H9 (cell line): ENCODE measurements around the gene ANKRD22. TPM values are rescaled to one million over a fixed set of nuclear protein-coding genes. Genes with fewer than 3 reads are reported as not detected.

Experiments used
- DNase-seq: peaks from one replicate; pipeline ENCODE4 v3.0.0-alpha.2; 2017
- H2AFZ ChIP-seq: one replicate; pipeline ENCODE4 v1.6.1; 2013; ENCODE audit warnings: mild to moderate bottlenecking, low read length, control low read depth, moderate library complexity
- H2AK5ac ChIP-seq: 2 replicates; pipeline ENCODE4 v1.6.1; 2013; ENCODE audit warnings: low read length, control low read depth, mixed read lengths; ENCODE audit not compliant: insufficient read length
- H2BK120ac ChIP-seq: one replicate; pipeline ENCODE4 v1.6.1; 2013; ENCODE audit warnings: low read depth, mild to moderate bottlenecking, low read length, control low read depth, inconsistent platforms; ENCODE audit not compliant: poor library complexity, severe bottlenecking
- H2BK12ac ChIP-seq: 2 replicates; pipeline ENCODE4 v1.6.1; 2013; ENCODE audit warnings: low read length, control low read depth, mixed read lengths, low read depth; ENCODE audit not compliant: insufficient read length
- H2BK15ac ChIP-seq: 2 replicates; pipeline ENCODE4 v1.6.1; 2013; ENCODE audit warnings: low read depth, low read length, control low read depth
- H2BK20ac ChIP-seq: one replicate; pipeline ENCODE4 v1.6.1; 2013; ENCODE audit warnings: low read depth, mild to moderate bottlenecking, low read length, control low read depth, inconsistent platforms; ENCODE audit not compliant: poor library complexity, severe bottlenecking
- H2BK5ac ChIP-seq: 2 replicates; pipeline ENCODE4 v1.6.1; 2013; ENCODE audit warnings: low read length, control low read depth, mixed read lengths; ENCODE audit not compliant: insufficient read length
- H3K14ac ChIP-seq: 2 replicates; pipeline ENCODE4 v1.6.1; 2013; ENCODE audit warnings: low read length, control low read depth; ENCODE audit not compliant: insufficient read depth
- H3K18ac ChIP-seq: 2 replicates; pipeline ENCODE4 v1.6.1; 2013; ENCODE audit warnings: low read depth, mild to moderate bottlenecking, mixed read lengths, low read length, control low read depth; ENCODE audit not compliant: insufficient read length
- H3K23ac ChIP-seq: 2 replicates; pipeline ENCODE4 v1.6.1; 2013; ENCODE audit warnings: low read length, control low read depth, mixed read lengths, low read depth; ENCODE audit not compliant: insufficient read length
- H3K23me2 ChIP-seq: 2 replicates; pipeline ENCODE4 v1.6.1; 2013; ENCODE audit warnings: low read depth, mild to moderate bottlenecking, mixed read lengths, low read length, control low read depth; ENCODE audit not compliant: insufficient read length, poor library complexity, severe bottlenecking
- H3K27ac ChIP-seq: 2 replicates; pipeline ENCODE4 v1.5.1; 2013; ENCODE audit warnings: low read length, control low read depth, mixed read lengths, low read depth; ENCODE audit not compliant: insufficient read length
- H3K27me3 ChIP-seq: 2 replicates; pipeline ENCODE4 v1.6.1; 2013; ENCODE audit warnings: low read length, control low read depth, inconsistent platforms; ENCODE audit not compliant: insufficient read depth
- H3K4ac ChIP-seq: 2 replicates; pipeline ENCODE4 v1.6.1; 2013; ENCODE audit warnings: low read depth, mild to moderate bottlenecking, control low read depth, inconsistent platforms, low read length, moderate library complexity
- H3K4me1 ChIP-seq: 2 replicates; pipeline ENCODE4 v1.6.1; 2013; ENCODE audit warnings: low read length, control low read depth, inconsistent platforms; ENCODE audit not compliant: insufficient read depth
- H3K4me2 ChIP-seq: 2 replicates; pipeline ENCODE4 v1.6.1; 2013; ENCODE audit warnings: low read length, control low read depth, mixed read lengths; ENCODE audit not compliant: insufficient read length, insufficient read depth
- H3K56ac ChIP-seq: 2 replicates; pipeline ENCODE4 v1.6.1; 2013; ENCODE audit warnings: low read depth, mild to moderate bottlenecking, mixed read lengths, low read length, control low read depth; ENCODE audit not compliant: insufficient read length
- H3K79me1 ChIP-seq: 2 replicates; pipeline ENCODE4 v1.6.1; 2013; ENCODE audit warnings: low read depth, mild to moderate bottlenecking, moderate library complexity, low read length, control low read depth, inconsistent platforms; ENCODE audit not compliant: insufficient read depth, poor library complexity, severe bottlenecking
- H3K79me2 ChIP-seq: 2 replicates; pipeline ENCODE4 v1.6.1; 2013; ENCODE audit warnings: low read length, control low read depth, inconsistent platforms; ENCODE audit not compliant: insufficient read depth
- H3K9ac ChIP-seq: 2 replicates; pipeline ENCODE4 v1.6.1; 2013; ENCODE audit warnings: low read length, control low read depth, mixed read lengths; ENCODE audit not compliant: insufficient read length; ENCODE audit errors: extremely low read depth
- H3K9me3 ChIP-seq: one replicate; pipeline ENCODE4 v1.6.1; 2013; ENCODE audit warnings: low read depth, low read length, inconsistent platforms; ENCODE audit not compliant: control insufficient read depth
- H3T11ph ChIP-seq: one replicate; pipeline ENCODE4 v1.6.1; 2013; ENCODE audit warnings: mild to moderate bottlenecking, low read length, control low read depth, inconsistent platforms
- H4K20me1 ChIP-seq: one replicate; pipeline ENCODE4 v1.6.1; 2013; ENCODE audit not compliant: control insufficient read depth, insufficient read length, insufficient read depth
- H4K5ac ChIP-seq: 2 replicates; pipeline ENCODE4 v1.6.1; 2013; ENCODE audit warnings: low read depth, mild to moderate bottlenecking, mixed read lengths, low read length, control low read depth; ENCODE audit not compliant: insufficient read length
- H4K8ac ChIP-seq: replicated peaks from 2 replicates; pipeline ENCODE4 v1.6.1; 2013; ENCODE audit warnings: low read length, control low read depth, mixed read lengths, low read depth; ENCODE audit not compliant: insufficient read length
- H4K91ac ChIP-seq: 2 replicates; pipeline ENCODE4 v1.6.1; 2013; ENCODE audit warnings: low read depth, mild to moderate bottlenecking, moderate library complexity, mixed read lengths, low read length, control low read depth; ENCODE audit not compliant: insufficient read length
- H3K27ac Mint-ChIP-seq, 3 experiments: 2 replicates in 2 of 3; 3 replicates in 1 of 3; pipeline ENCODE4 v1.8.0; 2020 to 2021; ENCODE audit warnings: mixed read lengths in 3 of 3, mild to moderate bottlenecking in 1 of 3, moderate library complexity in 1 of 3
- H3K27me3 Mint-ChIP-seq: 2 replicates; pipeline ENCODE4 v1.8.0; 2021; ENCODE audit warnings: low read depth, mild to moderate bottlenecking, moderate library complexity, mixed read lengths
- H3K36me3 Mint-ChIP-seq, 3 experiments: 2 replicates in 2 of 3; 3 replicates in 1 of 3; pipeline ENCODE4 v1.8.0; 2020 to 2021; ENCODE audit warnings: low read depth in 3 of 3, mixed read lengths in 3 of 3; ENCODE audit not compliant: insufficient read depth in 1 of 3
- H3K4me1 Mint-ChIP-seq, 2 experiments: 2 replicates each; pipeline ENCODE4 v1.8.0; 2020; ENCODE audit warnings: mixed read lengths in 2 of 2
- H3K4me3 Mint-ChIP-seq, 2 experiments: 2 replicates in 1 of 2; 3 replicates in 1 of 2; pipeline ENCODE4 v1.8.0; 2020 to 2021; ENCODE audit warnings: mild to moderate bottlenecking in 2 of 2, mixed read lengths in 2 of 2, moderate library complexity in 1 of 2
- H3K9me3 Mint-ChIP-seq, 2 experiments: 2 replicates in 1 of 2; 3 replicates in 1 of 2; pipeline ENCODE4 v1.8.0; 2020; ENCODE audit warnings: mild to moderate bottlenecking in 2 of 2, mixed read lengths in 2 of 2, moderate library complexity in 1 of 2
- CTCF ChIP-seq: fragments of 200-600 bp; sonication (generic); conservative IDR thresholded peaks from 3 replicates; pipeline ENCODE4 v1.8.0; 2021; ENCODE audit warnings: antibody characterized with exemption, mild to moderate bottlenecking
- WGBS: extraction: QIAGEN DNeasy Blood & Tissue Kit; methylation state at CpG from one replicate; pipeline ENCODE4 v1.1.7; 2013; ENCODE audit warnings: missing lambda C conversion rate, low lambda C conversion rate, mixed read lengths; ENCODE audit not compliant: insufficient read length; ENCODE audit errors: extremely low coverage; 5-methylcytosine and 5-hydroxymethylcytosine counted together
- total RNA-seq: library from RNA; stranded (reverse); gene quantifications from 2 replicates; pipeline ENCODE4 v1.2.1, GENCODE V29; 2021

ANKRD22 gene
- total RNA-seq, 1 experiment from 2014 or later = not detected

GRCh38 chr10:88853155-88853881 is 1.7 kb upstream of the ANKRD22 start:
- DNase-seq = no peak
- H3K23me2 ChIP-seq = no peaks in the 10 kb centered on the region
- no peak overlapping the region for H2BK15ac ChIP-seq
- H4K8ac ChIP-seq = no peak overlapping the region
- H3K9me3 ChIP-seq = no peaks in the 10 kb centered on the region
- no peaks in the 10 kb centered on the region for H3K27me3 ChIP-seq
- no peaks in the 10 kb centered on the region for H3K9me3 Mint-ChIP-seq
- H3K36me3 Mint-ChIP-seq = no peaks in the 10 kb centered on the region
- H2BK5ac ChIP-seq = no peak overlapping the region
- no peak overlapping the region for H3K23ac ChIP-seq
- no peak overlapping the region for H2AFZ ChIP-seq
- no peak overlapping the region for H3T11ph ChIP-seq
- H3K79me2 ChIP-seq = no peaks in the 10 kb centered on the region
- H3K18ac ChIP-seq = no peak overlapping the region
- H3K56ac ChIP-seq = no peak overlapping the region
- H3K4me3 Mint-ChIP-seq = no peak overlapping the region
- H3K4ac ChIP-seq = no peak overlapping the region
- no peak overlapping the region for H2AK5ac ChIP-seq
- no peak overlapping the region for H3K27ac Mint-ChIP-seq
- WGBS = no CpG with 5 or more reads among the region's 4 CpGs
- no peak overlapping the region for H3K14ac ChIP-seq
- no peak overlapping the region for H2BK12ac ChIP-seq
- H3K79me1 ChIP-seq = no peaks in the 10 kb centered on the region
- H3K27me3 Mint-ChIP-seq = no peaks in the 10 kb centered on the region
- H4K91ac ChIP-seq = no peak overlapping the region
- H3K4me1 Mint-ChIP-seq = peaks cover 12 to 13% of the 10 kb centered on the region in 2 experiments
- H3K27ac ChIP-seq = no peak overlapping the region
- no peak overlapping the region for H3K4me2 ChIP-seq
- no peak overlapping the region for H2BK120ac ChIP-seq
- no peak overlapping the region for H2BK20ac ChIP-seq
- H3K4me1 ChIP-seq = no peaks in the 10 kb centered on the region; the same call in none of the 2 replicates
- no peak overlapping the region for H4K5ac ChIP-seq
- TF ChIP-seq CTCF = no peak
- H4K20me1 ChIP-seq = no peaks in the 10 kb centered on the region
- H3K9ac ChIP-seq = no peak overlapping the region
